H1 (cell line): Measurements from ENCODE around the gene CLIC1. TPM values are rescaled to one million over a fixed set of nuclear protein-coding genes. Genes with fewer than 3 reads are reported as not detected.

Experiments
- KDM1A ChIP-seq: fragments of 200-600, 300-600 bp; sonication (generic); IDR thresholded peaks from 2 replicates; pipeline ENCODE4 v1.7.1; 2016; ENCODE audit warnings: mild to moderate bottlenecking, low read length, borderline replicate concordance
- polyA plus RNA-seq, 7 experiments: library from polyadenylated mRNA; depleted of rRNA in 3 of 7; stranded (reverse) in 5 of 7; unstranded in 2 of 7; fragments of >200 nt in 5 of 7; fragments of 200-250 nt in 2 of 7; gene quantifications; 1 replicate in 5 of 7; 2 replicates in 1 of 7; 4 replicates in 1 of 7; pipeline versions ENCODE4 v1.2.1 to v1.2.3, GENCODE V29; 2011 to 2013; ENCODE audit warnings: missing spikeins in 2 of 7, mixed read lengths in 2 of 7
- total RNA-seq: library from RNA; stranded (reverse); fragmentation: NEBNext Ultra II Directional; extraction: Animal tissue kit (Norgen Biotek cat#: 25700); gene quantifications from 2 replicates; pipeline ENCODE4 v1.2.1, GENCODE V29; 2021

Gene CLIC1
- total and polyA plus RNA-seq, 2 of the 8 experiments (the other 6 are each of a cell fraction or from before 2014, with no cell fraction given): 250 to 277 TPM

DNA sequence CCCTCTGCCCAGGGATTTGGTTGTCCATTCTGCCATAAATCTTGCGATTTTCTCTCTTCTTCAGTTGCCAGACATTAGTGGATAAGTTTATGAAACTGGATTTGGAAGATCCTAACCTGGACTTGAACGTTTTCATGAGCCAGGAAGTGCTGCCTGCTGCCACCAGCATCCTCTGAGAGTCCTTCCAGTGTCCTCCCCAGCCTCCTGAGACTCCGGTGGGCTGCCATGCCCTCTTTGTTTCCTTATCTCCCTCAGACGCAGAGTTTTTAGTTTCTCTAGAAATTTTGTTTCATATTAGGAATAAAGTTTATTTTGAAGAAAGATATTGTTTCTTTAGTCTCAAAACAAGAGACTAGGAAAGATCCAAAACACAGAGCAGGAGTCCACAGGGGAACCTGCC is 26.0 kb upstream of the CLIC1 start, which contains the start of gene SAPCD1 (continued):
- TF ChIP-seq KDM1A: no peak
